DND-41 (cell line): ENCODE data around the gene FUZ.

Source experiments
- ATAC-seq: fragments of 200-7000 bp; cut with Tn5 transposase; 3 replicates; pipeline ENCODE4 v1.9.1; 2021; ENCODE audit warnings: low read depth; ENCODE audit not compliant: insufficient read depth
- DNase-seq: peaks from one replicate; pipeline ENCODE4 v3.0.0-alpha.2; 2020
- H2AFZ ChIP-seq: 2 replicates; pipeline ENCODE4 v1.6.0; 2012; ENCODE audit warnings: low read depth, low read length
- H3K27ac ChIP-seq: 2 replicates; pipeline ENCODE4 v1.5.1; 2012; ENCODE audit warnings: low read length, inconsistent platforms
- H3K27me3 ChIP-seq: fragments of 200-600 bp; sonication (generic); 2 replicates; pipeline ENCODE4 v1.6.0; 2012; ENCODE audit warnings: low read length, mild to moderate bottlenecking, inconsistent platforms; ENCODE audit not compliant: insufficient read depth, poor library complexity
- H3K36me3 ChIP-seq: 2 replicates; pipeline ENCODE4 v1.5.1; 2012; ENCODE audit warnings: low read length, inconsistent platforms; ENCODE audit not compliant: insufficient read depth
- H3K4me1 ChIP-seq: 2 replicates; pipeline ENCODE4 v1.5.1; 2012; ENCODE audit warnings: mild to moderate bottlenecking, low read length; ENCODE audit not compliant: insufficient read depth
- H3K4me2 ChIP-seq: 2 replicates; pipeline ENCODE4 v1.6.0; 2012; ENCODE audit warnings: mild to moderate bottlenecking, moderate library complexity, low read length, inconsistent platforms; ENCODE audit not compliant: insufficient read depth
- H3K4me3 ChIP-seq, 2 experiments: fragments of 200-600 bp in 1 of 2; shearing (Covaris generic) in 1 of 2; 2 replicates each; pipeline ENCODE4 v1.5.1; 2012 to 2016; ENCODE audit warnings: inconsistent platforms in 2 of 2, low read length in 2 of 2, mild to moderate bottlenecking in 2 of 2, low read depth in 1 of 2, moderate library complexity in 1 of 2
- H3K79me2 ChIP-seq: 2 replicates; pipeline ENCODE4 v1.6.0; 2012; ENCODE audit warnings: low read length, inconsistent platforms; ENCODE audit not compliant: insufficient read depth
- H3K9ac ChIP-seq: 2 replicates; pipeline ENCODE4 v1.6.0; 2012; ENCODE audit warnings: low read depth, mild to moderate bottlenecking, inconsistent platforms, low read length, moderate library complexity
- H3K9me3 ChIP-seq: 2 replicates; pipeline ENCODE4 v1.5.1; 2012; ENCODE audit warnings: low read length, moderate library complexity, mild to moderate bottlenecking, inconsistent platforms; ENCODE audit not compliant: insufficient read depth, severe bottlenecking
- H4K20me1 ChIP-seq: 2 replicates; pipeline ENCODE4 v1.6.0; 2012; ENCODE audit warnings: low read length; ENCODE audit not compliant: insufficient read depth
- CTCF ChIP-seq: IDR thresholded peaks from 2 replicates; pipeline ENCODE4 v1.5.1; 2012; ENCODE audit warnings: borderline replicate concordance, low read length, moderate library complexity, mild to moderate bottlenecking; ENCODE audit not compliant: poor library complexity, severe bottlenecking; ENCODE audit errors: extremely low read depth
- EZH2 ChIP-seq: IDR thresholded peaks from 3 replicates; pipeline ENCODE4 v1.6.1; 2012; ENCODE audit warnings: borderline replicate concordance, low read depth, mild to moderate bottlenecking, moderate library complexity, low read length, inconsistent platforms; ENCODE audit not compliant: severe bottlenecking

Gene FUZ

DNA sequence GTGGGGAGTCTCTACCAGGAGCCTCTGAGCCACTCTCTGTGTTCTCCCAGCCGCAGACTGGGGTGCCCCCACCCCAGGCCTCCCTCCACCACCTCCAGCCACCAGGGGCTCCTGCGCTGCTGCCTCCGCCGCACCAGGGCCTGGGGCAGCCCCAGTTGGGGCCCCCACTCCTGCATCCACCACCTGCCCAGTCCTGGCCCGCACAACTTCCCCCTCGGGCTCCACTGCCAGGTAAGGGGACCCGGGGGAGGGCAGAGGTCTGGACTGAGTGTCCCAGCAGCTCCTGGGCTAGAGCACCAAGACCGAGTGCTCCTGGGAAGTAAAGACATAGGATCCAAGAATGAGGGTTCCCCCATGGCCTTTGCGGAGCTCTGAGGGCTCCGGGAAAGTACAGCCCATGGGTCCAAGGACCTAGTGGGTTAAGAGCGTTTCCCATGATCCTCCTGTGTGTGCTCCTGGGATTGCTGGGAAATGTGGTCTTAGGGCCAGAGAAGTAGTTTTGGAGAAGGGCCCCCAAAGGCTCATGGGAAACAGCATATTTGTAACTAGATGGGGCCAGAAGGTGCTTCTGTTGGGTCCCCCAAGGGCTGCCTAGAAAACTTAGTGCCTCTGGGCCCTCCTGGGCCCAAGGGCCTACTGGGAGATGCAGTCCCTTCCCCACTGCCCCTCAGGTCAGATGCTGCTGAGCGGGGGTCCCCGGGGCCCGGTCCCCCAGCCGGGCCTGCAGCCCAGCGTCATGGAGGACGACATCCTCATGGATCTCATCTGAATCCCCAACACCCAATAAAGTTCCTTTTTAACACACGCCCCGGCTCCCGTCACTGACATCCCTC is 23.3 kb upstream of the FUZ start:
- ATAC-seq (no peak), DNase-seq (no peak)
- TF ChIP-seq EZH2 (no peak), CTCF (no peak)
- Histone ChIP-seq H3K27me3 (no peaks in the 10 kb centered on the region), H3K9me3 (no peaks in the 10 kb centered on the region), H2AFZ (no peak overlapping the region), H3K4me1 (peaks cover 3% of the 10 kb centered on the region; the same call in 1 of the 2 replicates), H3K9ac (no peak overlapping the region), H3K27ac (no peak overlapping the region), H3K4me2 (no peak overlapping the region), H3K79me2 (no peaks in the 10 kb centered on the region), H3K4me3 (no peak overlapping the region), H4K20me1 (no peaks in the 10 kb centered on the region; the same call in 1 of the 2 replicates), H3K36me3 (peaks cover 88% of the 10 kb centered on the region)

DNA sequence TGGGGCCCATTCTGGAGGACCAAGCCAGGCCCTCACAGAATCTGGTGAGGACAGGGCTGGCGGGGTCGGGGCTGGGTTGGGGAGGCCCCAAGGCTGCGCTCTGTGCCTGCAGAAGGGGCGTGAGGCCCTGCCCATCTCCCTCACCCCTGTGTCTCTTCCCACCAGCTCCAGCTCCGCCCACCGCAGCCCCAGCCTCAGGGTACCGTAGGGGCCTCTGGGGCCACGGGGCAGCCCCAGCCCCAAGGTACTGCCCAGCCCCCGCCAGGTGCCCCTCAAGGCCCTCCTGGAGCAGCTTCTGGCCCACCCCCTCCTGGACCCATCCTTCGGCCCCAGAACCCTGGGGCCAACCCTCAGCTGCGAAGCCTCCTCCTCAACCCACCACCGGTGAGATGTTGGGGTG is 22.5 kb upstream of the FUZ start:
- ATAC-seq (no peak), DNase-seq (no peak)
- Histone ChIP-seq H4K20me1 (peaks cover 5% of the 10 kb centered on the region; the same call in 1 of the 2 replicates), H3K79me2 (no peaks in the 10 kb centered on the region), H3K36me3 (peaks cover 93% of the 10 kb centered on the region), H3K27ac (no peak overlapping the region), H3K4me2 (no peak overlapping the region), H2AFZ (no peak overlapping the region), H3K9me3 (no peaks in the 10 kb centered on the region), H3K9ac (no peak overlapping the region), H3K4me3 (no peak overlapping the region), H3K4me1 (peaks cover 3% of the 10 kb centered on the region; the same call in 1 of the 2 replicates), H3K27me3 (no peaks in the 10 kb centered on the region)
- no peak for TF ChIP-seq CTCF
- TF ChIP-seq EZH2 = no peak

DNA sequence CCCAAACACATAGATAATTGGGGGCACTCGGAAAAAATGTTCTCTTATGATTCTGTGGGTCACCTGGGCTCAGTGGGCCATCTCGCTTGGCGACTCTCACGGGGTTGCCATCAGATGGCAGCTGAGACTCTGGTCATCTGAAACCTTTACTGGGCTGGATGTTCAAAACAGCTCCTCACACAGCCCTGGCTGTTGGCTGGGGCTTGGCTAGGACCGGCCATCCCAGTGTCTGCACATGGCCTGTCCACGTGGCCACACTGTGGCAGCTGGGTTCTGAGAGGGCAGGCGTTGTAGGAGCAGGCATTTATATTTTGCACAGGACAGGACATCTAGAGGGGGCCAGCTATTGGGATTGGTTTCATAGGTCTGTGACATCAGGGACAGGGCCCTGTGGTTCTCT is 20.5 kb upstream of the FUZ start:
- ATAC-seq (no peak), DNase-seq (no peak)
- H3K27me3 ChIP-seq = no peaks in the 10 kb centered on the region
- H3K27ac ChIP-seq = no peak overlapping the region
- no peaks in the 10 kb centered on the region for H3K79me2 ChIP-seq
- H3K4me1 ChIP-seq = peaks cover 3% of the 10 kb centered on the region; the same call in 1 of the 2 replicates
- TF ChIP-seq CTCF = no peak
- H4K20me1 ChIP-seq = peaks cover 5% of the 10 kb centered on the region; the same call in 1 of the 2 replicates
- no peaks in the 10 kb centered on the region for H3K9me3 ChIP-seq
- H3K9ac ChIP-seq = no peak overlapping the region
- H2AFZ ChIP-seq = no peak overlapping the region
- H3K36me3 ChIP-seq = peaks cover 93% of the 10 kb centered on the region
- no peak overlapping the region for H3K4me2 ChIP-seq
- H3K4me3 ChIP-seq = no peak overlapping the region
